ENCODE results near the gene BROX.
"Not testable (repeated sequence)": the region's sequence is repeated elsewhere in the genome, so short reads cannot be mapped to it uniquely, and the experiment has no call there.

BROX gene

DNA sequence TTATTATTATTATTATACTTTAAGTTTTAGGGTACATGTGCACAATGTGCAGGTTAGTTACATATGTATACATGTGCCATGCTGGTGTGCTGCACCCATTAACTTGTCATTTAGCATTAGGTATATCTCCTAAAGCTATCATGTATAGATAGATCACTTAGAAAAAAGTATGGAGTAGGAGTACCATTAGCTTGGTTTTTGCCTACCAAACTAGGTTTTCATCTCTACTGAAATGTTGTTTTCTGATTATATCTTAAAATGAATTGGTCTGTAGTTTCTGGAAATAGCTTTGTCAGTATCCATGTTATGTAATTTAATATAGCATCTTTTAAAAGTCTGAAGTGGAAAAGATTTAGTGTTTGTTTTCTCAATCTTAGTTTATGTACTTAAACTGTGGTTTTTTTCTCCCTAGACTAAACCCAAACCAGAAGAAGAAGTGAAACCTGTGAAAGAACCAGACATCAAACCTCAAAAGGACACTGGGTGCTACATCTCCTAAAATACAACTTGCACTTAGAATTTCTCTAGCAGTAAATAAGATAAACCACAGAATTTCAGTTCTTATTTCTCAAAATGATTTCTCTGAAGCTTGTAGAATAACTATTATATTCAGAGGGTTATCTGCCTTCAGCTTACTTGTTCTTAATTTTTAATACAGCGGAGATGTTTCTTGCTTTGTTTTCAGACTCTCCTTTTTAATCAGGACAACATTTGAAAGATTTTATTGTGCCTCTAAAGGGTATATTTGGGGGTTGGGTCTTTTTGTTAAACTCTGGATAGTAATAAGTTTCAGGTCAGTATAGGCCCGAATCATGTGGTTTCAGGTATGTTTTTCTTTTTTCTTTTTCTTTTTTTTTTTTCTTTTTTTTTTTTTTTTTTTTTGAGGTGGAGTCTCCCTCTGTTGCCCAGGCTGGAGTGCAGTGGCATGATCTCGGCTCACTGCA is 20.1 kb downstream of the BROX start:
- DNase-seq, result no peak

DNA sequence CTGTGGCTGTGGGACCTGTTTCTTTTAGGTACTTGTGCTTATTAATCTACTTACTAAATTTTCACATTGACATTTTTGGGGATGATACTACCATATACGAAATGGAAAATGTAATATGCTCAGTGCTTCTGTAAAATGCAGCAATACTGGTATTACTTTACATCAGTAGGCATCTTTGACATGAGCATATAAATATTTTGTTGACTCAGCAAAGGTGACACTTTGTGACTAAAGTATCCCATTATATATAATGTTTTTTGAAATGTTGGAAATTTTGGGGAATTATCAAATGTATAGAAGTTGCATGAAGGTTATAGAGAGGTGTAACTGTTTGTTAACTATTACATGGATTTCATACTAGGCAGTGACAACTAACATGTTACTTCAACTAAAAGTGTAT is 22.4 kb downstream of the BROX start:
- DNase-seq, result no peak

- no peak for DNase-seq
These were observed 24.1 kb downstream of the BROX start for GRCh38 chr1:222736470-222736869.

DNA sequence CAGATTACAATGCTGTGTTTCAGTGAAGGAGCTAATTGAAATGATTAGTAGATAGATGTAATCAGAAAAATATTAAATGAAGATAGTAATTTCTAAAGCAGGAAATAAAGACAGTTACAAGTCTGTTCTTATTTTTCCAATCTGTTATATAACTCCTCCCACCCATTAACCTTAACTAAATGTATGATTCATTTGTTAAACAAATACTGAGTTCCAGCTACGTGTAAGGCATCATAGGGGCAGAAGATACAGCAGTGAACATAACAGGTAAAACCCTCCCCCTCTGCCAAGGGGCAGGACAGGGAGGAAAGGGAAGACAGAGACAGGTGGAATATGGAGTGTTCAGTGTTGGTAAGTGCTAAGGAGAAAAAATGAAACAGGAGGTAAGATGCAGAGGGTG is 24.6 kb downstream of the BROX start, which contains the start of gene FAM177B:
FAM177B (plus strand) TSS at position 231 of the 400 bp plus-strand sequence. CDS start 9,344 bp downstream, outside the sequence.
- DNase-seq, result no peak

- no peak for DNase-seq
These were observed 27.1 kb downstream of the BROX start for GRCh38 chr1:222739465-222739864.

GRCh38 chr1:222739929-222740328 is 27.6 kb downstream of the BROX start:
- DNase-seq, result no peak

GRCh38 chr1:222741630-222742457 is 29.5 kb downstream of the BROX start:
- DNase-seq, result not testable (repeated sequence)

DNA sequence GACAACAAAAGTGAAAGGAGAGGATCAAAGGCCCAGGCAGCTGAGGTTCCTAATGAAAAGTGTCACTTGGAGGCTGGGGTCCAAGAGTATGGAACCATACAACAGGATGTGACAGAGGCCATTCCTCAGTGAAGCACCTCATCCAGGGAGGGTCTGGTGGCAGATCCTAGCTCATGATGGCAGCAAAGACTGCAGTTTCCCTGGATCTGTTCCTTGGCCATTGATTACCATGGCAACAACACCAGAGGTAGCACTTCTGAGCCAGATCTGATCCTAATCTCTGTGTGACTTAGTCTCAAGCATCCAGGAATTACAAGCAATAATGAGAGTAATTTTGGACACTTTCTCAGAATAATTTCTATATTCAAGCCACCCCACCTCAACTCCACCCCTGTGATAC is 37.6 kb downstream of the BROX start:
- no peak for DNase-seq

DNA sequence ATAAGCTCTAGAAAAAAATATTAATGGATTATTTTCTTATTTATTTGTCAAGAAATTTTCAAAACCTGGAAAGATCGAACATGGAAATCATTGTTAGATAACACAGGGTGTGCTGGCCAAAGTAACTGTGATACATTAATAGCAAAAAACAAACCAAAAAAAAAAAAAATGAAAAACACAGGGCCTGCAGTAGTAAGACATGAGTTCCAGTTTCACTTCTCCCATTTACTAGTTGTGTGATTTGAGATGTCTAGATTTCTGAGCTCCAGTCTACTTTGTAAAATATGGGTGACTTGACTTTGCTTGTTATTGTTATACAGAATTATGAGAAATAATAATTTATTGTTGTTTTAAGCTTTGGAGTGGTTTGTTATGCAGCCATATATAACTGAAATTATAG is 38.3 kb downstream of the BROX start:
- DNase-seq, result no peak

GRCh38 chr1:222751255-222751654 is 38.9 kb downstream of the BROX start:
- no peak for DNase-seq

DNA sequence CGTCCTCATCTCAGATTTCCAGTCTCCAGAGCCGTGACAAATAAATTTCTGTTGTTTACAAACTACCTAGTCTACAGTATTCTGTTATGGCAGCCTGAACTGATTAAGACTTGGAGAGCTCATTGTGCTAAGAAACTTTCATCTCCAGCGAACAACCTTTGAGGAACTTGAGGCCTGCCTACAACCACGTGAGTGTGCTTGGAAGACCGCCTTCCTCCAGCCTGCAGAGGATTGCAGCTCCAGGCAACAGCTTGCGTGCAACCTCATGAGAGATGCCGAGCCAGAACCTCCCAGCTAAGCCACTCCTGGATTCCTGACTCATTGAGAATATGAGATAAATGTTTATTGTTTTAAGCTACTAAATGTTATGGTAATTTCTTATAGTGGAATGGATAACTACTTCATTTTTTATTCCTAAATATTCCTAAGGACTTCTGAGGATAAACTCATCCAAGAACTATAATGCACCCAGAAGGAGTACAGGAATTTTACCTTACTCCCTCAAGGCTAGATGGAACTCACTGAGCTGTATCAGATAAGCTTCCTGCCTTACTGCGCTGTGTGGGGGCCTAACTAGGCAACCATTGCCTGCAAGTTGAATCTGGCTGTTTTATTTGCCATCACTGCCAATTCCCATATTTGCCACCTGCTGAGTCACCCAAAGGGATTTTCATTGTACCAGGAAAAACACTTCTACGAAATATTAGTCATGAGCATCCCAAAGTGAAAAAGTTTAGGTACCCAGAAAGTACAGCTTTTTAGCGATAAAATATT is 42.2 kb downstream of the BROX start:
- peak; percentile 95 for DNase-seq

GRCh38 chr1:222757646-222758268 is 45.4 kb downstream of the BROX start:
- no peak for DNase-seq

DNA sequence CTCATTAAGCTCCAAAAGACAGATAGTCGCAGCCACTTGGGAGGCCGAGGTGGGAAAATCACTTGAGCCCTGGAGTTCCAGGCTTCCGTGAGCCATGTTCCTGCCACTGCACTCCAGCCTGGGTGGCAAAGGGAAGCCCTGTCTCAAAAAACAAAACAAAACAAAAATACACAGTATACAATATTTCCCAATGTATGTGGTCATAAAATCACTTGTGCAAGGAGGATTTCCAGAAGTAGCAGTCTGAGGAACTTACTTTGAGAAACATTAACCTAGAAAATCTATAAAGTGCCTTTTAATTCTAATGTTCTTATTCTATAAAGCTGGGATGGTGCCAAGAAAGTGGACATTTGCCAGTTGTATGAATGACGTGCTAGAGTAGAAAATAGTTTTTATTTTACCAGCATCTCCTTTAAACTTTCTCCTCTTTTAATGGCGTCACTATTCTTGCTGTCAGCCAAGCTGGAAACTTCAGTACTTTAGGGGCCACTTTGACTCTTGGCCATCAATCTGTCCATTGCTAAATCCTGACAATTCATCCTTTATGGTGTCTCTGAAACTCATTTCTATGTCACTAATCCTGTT is 47.2 kb downstream of the BROX start:
- no peak for DNase-seq

DNA sequence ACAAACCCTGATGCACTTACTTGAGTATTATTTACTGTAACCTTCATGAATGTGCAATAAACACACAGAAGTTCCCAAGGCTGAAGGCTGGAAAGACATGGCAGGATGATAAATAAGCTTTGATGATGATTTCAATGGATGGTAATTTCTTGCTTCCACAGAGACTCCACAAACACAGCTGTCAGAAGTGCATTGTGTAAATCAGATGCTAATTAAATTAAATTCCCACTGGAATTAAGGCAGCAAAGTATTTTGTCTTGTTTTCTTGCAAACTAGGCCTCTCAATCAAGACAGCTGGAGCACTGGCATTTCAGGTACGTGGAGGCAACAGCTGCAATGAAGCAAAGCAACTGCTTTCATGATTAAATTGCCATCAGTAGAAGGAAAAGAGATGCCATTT is 48.7 kb downstream of the BROX start:
- DNase-seq, result no peak

DNA sequence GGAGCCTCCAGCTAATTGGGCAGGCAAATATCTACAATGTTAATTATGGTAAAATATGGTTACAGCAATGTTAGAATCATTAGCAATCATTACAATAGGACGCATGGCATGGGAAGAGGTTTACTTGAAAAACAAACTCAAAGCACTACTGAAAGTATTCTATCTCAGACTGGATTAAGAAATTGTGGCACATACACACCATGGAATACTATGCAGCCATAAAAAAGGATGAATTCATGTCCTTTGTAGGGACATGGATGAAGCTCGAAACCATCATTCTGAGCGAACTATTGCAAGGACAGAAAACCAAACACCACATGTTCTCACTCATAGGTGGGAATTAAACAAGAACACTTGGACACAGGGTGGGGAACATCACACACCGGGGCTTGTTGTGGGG is 49.8 kb downstream of the BROX start:
- not testable (repeated sequence) for DNase-seq

GRCh38 chr1:222767152-222767571 is 54.8 kb downstream of the BROX start:
- no peak for DNase-seq

DNA sequence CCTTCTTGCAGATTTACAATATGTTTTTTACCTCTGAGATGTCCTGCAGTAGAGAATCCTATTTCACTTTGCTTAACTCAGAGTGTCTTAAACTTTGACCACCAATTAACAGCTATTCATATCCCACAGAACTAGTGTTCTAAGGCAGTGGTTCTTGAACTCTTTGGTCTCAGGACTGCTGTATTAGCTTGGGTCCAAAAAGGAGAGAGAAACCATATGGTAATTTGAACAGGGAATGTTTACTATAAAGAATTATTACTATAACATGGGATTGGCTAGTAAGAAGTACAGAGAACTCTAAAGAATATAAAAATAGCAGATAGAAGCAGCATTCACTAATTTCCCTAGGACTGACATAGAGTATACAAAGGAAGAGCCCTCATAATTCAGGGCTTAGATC is 56.2 kb downstream of the BROX start:
- no peak for DNase-seq

GRCh38 chr1:222769181-222769580 is 56.8 kb downstream of the BROX start:
- DNase-seq, result no peak

DNA sequence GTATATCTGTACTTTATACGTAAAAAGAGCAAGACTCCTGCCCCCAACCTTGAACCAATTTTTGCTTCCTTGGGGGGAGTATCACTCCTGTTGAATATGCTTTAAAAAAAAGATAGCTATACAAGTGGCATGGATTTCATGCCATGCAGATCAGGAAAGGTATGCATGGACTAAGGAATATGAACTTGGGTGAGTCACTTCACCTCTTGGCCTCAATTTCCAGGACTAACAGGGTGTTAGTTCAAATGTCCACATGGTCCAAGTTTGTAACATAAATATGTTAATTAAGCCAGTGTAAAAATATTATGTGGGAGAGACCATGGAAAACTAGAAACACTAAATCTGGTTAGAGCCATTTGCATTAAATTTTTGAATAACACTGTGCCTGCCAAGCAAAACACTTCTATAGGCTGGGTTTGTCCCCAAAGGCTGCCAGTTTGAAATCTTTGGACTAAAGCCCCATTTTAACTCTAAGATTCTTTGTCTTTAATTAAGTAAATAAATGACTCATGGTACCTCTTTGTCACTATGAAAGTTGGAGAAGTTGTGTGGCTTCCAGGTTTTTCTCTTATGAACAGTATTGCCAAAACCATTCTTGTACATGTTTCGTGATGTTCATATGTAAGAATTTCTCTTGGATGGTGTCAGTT is 57.7 kb downstream of the BROX start:
- no peak for DNase-seq

GRCh38 chr1:222772996-222773379 is 60.6 kb downstream of the BROX start:
- DNase-seq, result no peak

GRCh38 chr1:222777463-222777862 is 65.1 kb downstream of the BROX start:
- no peak for DNase-seq

DNA sequence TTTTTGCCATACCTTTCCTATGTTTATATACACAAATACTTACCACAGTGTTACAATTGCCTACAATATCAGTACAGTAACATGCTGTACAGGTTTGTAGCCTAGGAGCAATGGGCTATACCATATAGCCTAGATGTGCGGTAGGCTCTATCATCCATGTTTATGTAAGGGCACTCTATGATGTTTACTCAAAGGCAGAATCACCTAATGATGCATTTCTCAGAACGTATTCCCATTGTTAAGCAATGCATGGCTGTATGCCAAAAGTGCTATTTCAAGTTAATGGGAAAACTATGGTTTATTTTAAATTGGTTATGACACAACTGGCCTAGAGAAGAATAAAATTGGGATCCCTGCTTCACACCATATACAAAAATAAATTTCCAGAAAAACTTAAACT is 65.6 kb downstream of the BROX start:
- no peak for DNase-seq

Data from EL (cell line).